Activated CD4-positive, alpha-beta T cell treated with anti-CD3 and anti-CD28 coated beads for 1 hour (primary cell): ENCODE data around the gene FARS2.

Source experiments
- DNase-seq: peaks from one replicate; pipeline ENCODE4 v3.0.0-alpha.2; 2020

The FARS2 gene

GRCh38 chr6:5331845-5332442 is 70.6 kb downstream of the FARS2 start:
- no peak for DNase-seq

GRCh38 chr6:5333658-5334057 is 72.3 kb downstream of the FARS2 start:
- no peak for DNase-seq

DNA sequence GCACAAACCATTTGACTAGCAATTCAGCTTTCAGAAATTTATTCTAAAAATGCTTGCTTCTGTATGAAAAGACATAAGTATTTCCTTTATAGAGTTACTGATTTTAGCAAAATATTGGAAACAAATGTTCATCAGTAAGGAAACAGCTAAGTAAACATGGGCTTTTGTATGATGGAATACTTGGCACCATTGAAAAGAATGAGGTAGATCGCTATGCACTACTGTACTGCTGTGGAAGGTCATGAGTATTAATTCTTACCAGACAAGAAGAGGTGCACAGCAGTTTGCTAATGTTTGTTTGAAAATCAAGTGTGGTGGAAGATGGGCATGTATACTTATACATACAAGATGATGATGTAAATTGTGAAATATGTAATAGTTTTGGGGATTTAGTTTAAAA is 73.0 kb downstream of the FARS2 start:
- no peak for DNase-seq

- DNase-seq, result no peak
Observed at GRCh38 chr6:5335020-5335419, 73.7 kb downstream of the FARS2 start.

GRCh38 chr6:5337573-5337972 is 76.3 kb downstream of the FARS2 start:
- no peak for DNase-seq

DNA sequence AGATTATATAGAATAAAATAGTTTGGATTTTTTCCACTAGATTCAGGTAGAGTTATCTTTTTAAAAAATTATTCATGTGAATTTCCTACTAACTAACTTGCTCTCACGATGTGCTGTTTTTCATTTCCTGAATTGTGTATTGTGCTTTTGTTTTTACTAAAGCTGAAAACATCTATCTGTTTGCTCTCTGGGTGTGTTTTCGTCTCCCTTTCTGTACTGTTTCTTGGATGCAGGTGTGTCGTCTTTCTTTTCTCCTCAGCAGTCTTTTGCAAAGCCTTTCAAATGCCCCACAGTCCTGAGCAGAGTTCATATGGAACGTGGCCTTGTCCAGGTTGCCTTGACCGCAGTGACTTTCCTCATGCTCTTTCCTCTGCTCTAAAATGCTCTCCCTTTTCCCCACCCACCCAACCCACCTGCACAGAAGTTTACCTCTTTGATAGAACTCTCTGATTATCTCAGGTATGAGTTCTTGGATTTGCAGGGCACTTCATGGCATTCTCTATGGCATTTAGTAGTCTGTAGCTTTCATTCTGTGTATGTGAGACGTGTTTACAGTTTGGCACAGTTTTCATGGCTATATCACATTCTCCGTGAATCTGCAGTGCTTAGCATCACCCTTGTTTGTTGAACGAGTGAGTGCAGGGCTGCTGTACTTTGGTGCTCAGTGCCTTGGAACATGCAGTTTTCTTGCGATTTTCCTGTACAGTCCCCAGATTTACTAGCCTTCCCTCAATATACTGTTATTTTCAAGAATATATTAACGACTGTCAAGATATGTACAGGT is 77.1 kb downstream of the FARS2 start:
- DNase-seq, result no peak

DNA sequence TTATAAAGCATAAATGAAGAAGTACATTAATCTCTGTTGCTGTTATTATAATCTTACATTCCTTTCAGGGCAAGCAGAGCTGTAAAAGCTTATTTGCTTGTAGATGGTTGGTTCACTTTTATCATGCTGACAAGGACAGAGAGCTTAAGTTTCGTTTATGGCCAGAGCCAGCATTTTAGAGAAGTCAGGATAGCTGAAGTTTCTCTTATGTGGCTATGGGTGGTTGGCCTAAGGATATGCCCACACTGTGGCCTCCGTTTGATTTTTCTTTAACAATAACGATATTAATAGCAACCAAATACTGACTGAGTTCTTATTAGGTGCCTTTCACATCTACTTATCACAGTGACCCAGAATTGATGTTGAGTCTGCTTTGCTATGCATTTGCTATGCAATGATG is 78.5 kb downstream of the FARS2 start:
- no peak for DNase-seq

- DNase-seq, result no peak
Observed at GRCh38 chr6:5341845-5342244, 80.5 kb downstream of the FARS2 start.

DNA sequence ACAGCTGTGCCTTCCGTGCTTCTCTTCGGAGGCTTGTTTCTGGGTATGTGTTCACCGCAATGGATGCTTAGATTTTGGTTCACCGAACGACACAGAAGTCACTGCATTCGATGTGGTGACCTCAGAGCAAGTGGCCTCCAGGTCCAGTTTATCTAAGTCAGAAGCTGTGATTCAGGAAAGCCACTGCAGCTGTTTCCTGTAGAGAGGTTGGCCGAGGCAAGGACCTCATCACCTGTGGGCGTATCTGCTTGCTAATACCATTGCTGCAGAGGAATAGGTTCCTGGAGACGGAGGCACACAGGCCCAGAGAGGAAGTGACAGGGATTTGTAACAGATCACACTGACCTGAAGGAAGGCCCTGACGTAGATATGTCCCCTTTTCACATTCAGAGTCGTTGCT is 82.7 kb downstream of the FARS2 start:
- DNase-seq, result no peak

GRCh38 chr6:5345324-5345723 is 84.0 kb downstream of the FARS2 start:
- DNase-seq, result no peak

GRCh38 chr6:5351552-5352210 is 90.4 kb downstream of the FARS2 start:
- no peak for DNase-seq

GRCh38 chr6:5353971-5354370 is 92.7 kb downstream of the FARS2 start:
- no peak for DNase-seq

GRCh38 chr6:5357486-5357885 is 96.2 kb downstream of the FARS2 start:
- DNase-seq, result no peak

GRCh38 chr6:5359417-5359816 is 98.1 kb downstream of the FARS2 start:
- DNase-seq, result no peak

DNA sequence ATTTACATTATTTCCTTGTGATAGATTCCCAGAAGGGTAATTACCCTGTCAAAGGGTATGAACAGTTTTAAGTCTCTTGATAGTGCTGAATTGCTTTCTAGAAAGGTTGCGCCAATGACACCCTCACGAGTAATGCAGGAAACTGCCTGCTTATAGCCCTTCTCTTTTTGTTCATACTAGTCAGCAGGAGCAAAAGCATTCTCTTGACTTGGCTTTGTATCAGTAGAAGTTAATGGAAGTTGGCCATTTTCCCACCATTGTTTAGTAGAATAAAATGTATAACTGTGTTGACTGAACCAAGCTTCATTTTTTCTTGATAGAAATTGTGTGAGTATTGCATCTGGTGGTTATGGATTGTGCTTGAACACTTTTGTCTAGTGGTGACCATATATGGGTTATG is 100.1 kb downstream of the FARS2 start:
- DNase-seq, result no peak

- no peak for DNase-seq
Observed at GRCh38 chr6:5365436-5366195, 104.3 kb downstream of the FARS2 start.

DNA sequence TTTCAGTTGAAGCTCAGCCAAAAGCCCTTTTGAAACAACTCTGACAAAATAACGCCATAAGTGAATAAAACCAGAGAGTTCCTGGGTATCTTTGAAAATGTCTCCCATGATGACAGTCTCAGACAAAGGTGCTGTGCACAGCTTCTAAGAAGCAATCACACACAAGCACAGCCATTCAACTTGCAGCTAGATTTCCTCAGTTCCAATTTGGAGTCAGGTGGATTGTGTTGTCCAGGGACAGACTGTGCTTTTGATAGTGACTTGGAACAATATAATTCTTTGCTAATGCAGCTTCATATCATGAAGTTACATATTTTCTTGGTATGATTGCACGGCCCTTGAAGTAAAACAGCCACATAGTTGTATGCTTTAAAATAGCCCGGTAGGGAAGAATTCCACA is 105.6 kb downstream of the FARS2 start:
- no peak for DNase-seq

DNA sequence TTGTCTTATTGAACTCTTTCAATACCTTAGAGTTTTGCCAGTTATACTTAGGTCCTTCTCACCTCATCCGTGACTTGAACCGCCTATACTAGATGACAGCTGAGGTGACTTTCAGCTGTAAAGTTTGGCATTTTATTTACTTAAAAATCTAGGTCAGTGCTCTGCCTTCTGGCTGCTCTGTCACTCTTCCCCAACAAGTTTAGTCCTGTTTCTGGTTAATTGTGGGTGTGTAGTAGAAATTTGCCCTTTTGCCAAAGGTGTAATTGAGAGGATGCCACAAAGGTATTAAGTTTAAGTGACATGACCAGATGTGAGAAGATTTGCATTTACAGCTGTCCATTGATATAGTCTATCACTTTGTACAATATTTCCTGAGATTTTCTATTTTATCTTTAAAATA is 106.2 kb downstream of the FARS2 start:
- no peak for DNase-seq

GRCh38 chr6:5373430-5373829 is 112.1 kb downstream of the FARS2 start:
- DNase-seq, result no peak

GRCh38 chr6:5378331-5378730 is 117.0 kb downstream of the FARS2 start:
- no peak for DNase-seq

DNA sequence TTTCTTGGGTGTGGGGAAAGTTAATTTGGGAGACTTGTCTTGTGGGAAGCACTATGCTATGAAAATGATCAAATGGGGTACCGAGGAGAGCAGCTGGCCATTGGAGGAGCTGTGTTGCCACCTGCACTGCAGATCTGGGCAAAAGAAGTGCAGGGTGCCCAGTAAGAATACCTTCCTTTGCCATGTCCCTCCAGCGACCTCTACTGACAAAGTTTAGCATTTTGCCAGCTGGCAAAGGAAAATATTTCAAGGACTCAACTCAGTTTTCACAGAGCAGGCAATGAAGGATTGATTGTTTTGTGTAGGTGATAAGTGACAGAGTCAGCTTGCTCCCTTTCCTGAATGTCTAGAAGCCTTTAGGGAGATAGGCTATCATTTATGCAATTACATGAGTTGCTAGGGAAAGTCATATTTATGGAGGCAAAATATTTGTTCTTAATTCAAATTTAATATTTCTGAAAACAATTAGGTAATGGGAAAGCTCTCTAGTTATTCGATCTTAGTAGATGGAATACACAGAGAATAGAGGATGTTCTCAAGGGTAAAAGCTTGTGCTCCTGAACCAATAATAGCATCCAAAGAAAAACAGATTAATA is 118.4 kb downstream of the FARS2 start:
- no peak for DNase-seq

- no peak for DNase-seq
Observed at GRCh38 chr6:5383856-5384255, 122.5 kb downstream of the FARS2 start.

GRCh38 chr6:5384276-5384675 is 123.0 kb downstream of the FARS2 start:
- no peak for DNase-seq
